Measurements from ENCODE around the gene NECTIN4.
"Not testable (repeated sequence)": the region's sequence is repeated elsewhere in the genome, so short reads cannot be mapped to it uniquely, and the experiment has no call there.

Gene NECTIN4

GRCh38 chr1:161089251-161089924 lies at the start of gene NECTIN4:
TSS of gene NECTIN4 (minus strand) at chr1:161089558. CDS start at chr1:161089296, 262 bp downstream.
- intact Hi-C loops (cut with DNase I) = no loop called here
- DNase-seq = peak in 1 of 10 donors; percentile 39

- DNase-seq = no peak
- intact Hi-C loops (cut with DNase I) = no loop called here
Measured at GRCh38 chr1:161138431-161138830, 49.1 kb upstream of the NECTIN4 start.

- intact Hi-C loops (cut with DNase I) = no loop called here
Measured at GRCh38 chr1:161137881-161138280, 48.5 kb upstream of the NECTIN4 start.

GRCh38 chr1:161133220-161133740 lies 43.9 kb upstream of the NECTIN4 start:
- intact Hi-C loops (cut with DNase I) = loop anchor here (1.0 to 5.0 kb wide), 4 partner anchors 14 to 86 kb away; partner anchors contain the start of genes KLHDC9, NIT1, PFDN2 and UFC1
- no peak for DNase-seq

More at GRCh38 chr1:161137881-161138280, 48.5 kb upstream of the NECTIN4 start:
- DNase-seq = peak in 1 of 10 donors; percentile 8

- peak; percentile 85 to 99 (median 90) for DNase-seq
- intact Hi-C loops (cut with DNase I) = loop anchor here (1.0 to 5.0 kb wide), 4 partner anchors 14 to 85 kb away; partner anchors contain the start of genes KLHDC9, NIT1, PFDN2 and UFC1
Measured at GRCh38 chr1:161132410-161133219, 43.3 kb upstream of the NECTIN4 start, which contains the start of gene DEDD. TSS of gene DEDD (minus strand) at chr1:161132667. CDS start at chr1:161124462, 8,205 bp downstream.

GRCh38 chr1:161131523-161132409 lies 42.4 kb upstream of the NECTIN4 start:
- peak in 1 of 10 donors; percentile 5 for DNase-seq

GRCh38 chr1:161130266-161130665 lies 40.9 kb upstream of the NECTIN4 start:
- intact Hi-C loops (cut with DNase I) = loop anchor here (5.0 kb wide), 2 partner anchors 33 to 83 kb away; partner anchors contain the start of genes KLHDC9 and USF1
- DNase-seq = no peak

More at GRCh38 chr1:161131523-161132409, 42.4 kb upstream of the NECTIN4 start:
- intact Hi-C loops (cut with DNase I) = loop anchor here (2.0 to 5.0 kb wide), 3 partner anchors 13 to 84 kb away; partner anchors contain the start of genes KLHDC9, NIT1, PFDN2 and USF1

GRCh38 chr1:161128591-161129420 lies 39.4 kb upstream of the NECTIN4 start:
- intact Hi-C loops (cut with DNase I) = no loop called here
- peak in 1 of 10 donors; percentile 14 for DNase-seq

- intact Hi-C loops (cut with DNase I) = no loop called here
- DNase-seq = no peak
Measured at GRCh38 chr1:161127649-161128048, 38.3 kb upstream of the NECTIN4 start.

- no peak for DNase-seq
- intact Hi-C loops (cut with DNase I) = no loop called here
Measured at GRCh38 chr1:161122967-161123366, 33.6 kb upstream of the NECTIN4 start.

GRCh38 chr1:161121834-161122233 lies 32.5 kb upstream of the NECTIN4 start:
- no peak for DNase-seq

GRCh38 chr1:161121042-161121650 lies 31.8 kb upstream of the NECTIN4 start:
- no peak for DNase-seq
- intact Hi-C loops (cut with DNase I) = no loop called here

More at GRCh38 chr1:161121834-161122233, 32.5 kb upstream of the NECTIN4 start:
- intact Hi-C loops (cut with DNase I) = no loop called here

GRCh38 chr1:161119092-161119903 lies 29.9 kb upstream of the NECTIN4 start:
- DNase-seq = peak in 1 of 10 donors; percentile 82
- intact Hi-C loops (cut with DNase I) = loop anchor here (2.0 to 5.0 kb wide), 2 partner anchors 14 to 72 kb away; partner anchors contain the start of genes DEDD and USF1

GRCh38 chr1:161117759-161118581 lies 28.6 kb upstream of the NECTIN4 start, which contains the start of the genes NIT1 and PFDN2:
TSS of gene NIT1 (plus strand) at chr1:161118105. CDS start at chr1:161118177, 72 bp downstream.
TSS of gene PFDN2 (minus strand) at chr1:161118037. CDS start at chr1:161118026, 11 bp downstream.
- peak; percentile 79 to 98 (median 88) for DNase-seq
- intact Hi-C loops (cut with DNase I) = loop anchor here (2.0 to 5.0 kb wide), 2 partner anchors 15 to 71 kb away; partner anchors contain the start of genes DEDD and USF1

GRCh38 chr1:161115961-161116360 lies 26.6 kb upstream of the NECTIN4 start:
- intact Hi-C loops (cut with DNase I) = loop anchor here (5.0 kb wide), 1 partner anchor 69 kb away; the partner anchor contains the start of gene USF1
- DNase-seq = not testable (repeated sequence)

- DNase-seq = no peak
- intact Hi-C loops (cut with DNase I) = loop anchor here (5.0 kb wide), 1 partner anchor 68 kb away; the partner anchor contains the start of gene USF1
Measured at GRCh38 chr1:161115132-161115711, 25.9 kb upstream of the NECTIN4 start.
